Measurements from ENCODE around the gene EIF3B.
"Not testable (repeated sequence)": the region's sequence is repeated elsewhere in the genome, so short reads cannot be mapped to it uniquely, and the experiment has no call there.

Gene EIF3B

DNA sequence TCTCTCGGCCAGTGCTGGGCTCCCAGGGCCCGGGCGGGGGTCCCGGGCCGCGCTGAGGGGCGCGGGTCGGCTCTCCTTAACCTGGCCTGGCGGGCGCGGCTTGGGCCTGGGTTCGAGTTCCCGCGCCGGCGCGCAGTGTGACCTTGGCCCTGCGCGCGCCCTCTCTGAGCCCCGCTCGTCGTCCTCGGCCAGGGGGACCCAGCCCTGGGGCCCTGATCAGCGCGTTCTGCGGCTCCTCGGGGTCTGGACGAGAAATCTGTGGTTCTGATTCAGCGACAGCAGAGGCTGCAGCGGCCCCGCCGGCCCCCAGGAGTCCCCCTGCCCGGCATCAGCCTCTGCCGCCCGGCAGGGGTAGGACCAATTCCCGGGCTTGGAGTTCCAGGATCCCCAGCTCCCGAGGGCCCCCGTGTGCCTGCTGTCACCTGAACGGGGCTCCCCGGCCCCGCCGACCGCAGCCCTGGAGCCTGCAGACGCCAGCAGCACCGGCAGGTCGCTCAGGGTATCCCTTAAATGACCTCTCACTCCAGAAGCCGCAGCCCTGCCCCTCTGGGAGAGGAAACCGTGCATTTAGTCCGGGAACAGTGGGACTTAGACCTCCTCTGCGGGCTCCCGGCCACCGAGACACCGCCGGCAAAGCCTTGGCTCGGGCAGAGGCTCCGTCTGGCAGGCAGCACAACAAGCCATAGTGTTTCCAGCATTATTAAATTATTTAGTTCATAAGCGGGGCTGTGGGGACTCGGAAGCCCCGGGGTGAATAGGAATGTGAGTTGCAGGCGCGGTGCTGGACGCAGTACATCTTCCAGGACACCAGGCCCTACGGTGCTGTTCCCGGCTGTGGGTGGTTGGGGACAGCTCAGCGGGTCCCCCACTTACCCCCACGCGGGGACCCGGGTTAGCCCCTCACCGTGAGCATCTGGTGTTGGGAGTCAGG is 49.4 kb downstream of the EIF3B start:
- no peak for DNase-seq

DNA sequence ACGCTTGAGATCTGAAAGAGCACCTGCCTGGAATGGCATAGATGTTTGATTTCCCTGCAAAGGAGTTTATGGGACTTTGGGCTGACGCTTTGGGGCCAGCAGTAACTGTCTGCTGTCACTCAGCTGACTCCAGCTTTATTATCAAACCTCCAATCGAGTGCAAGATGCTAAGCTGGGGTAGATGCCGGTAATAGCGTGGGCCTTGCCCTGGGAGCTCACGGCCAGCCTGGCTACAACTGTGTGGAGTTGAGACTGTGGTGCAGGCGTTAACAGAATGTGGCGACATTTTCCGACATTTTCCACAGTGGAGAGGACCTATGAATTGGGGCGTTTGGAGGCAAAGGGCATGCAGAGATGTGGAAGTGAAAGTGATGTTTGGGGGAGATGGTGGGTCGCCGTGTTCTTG is 50.1 kb downstream of the EIF3B start:
- DNase-seq, result no peak

DNA sequence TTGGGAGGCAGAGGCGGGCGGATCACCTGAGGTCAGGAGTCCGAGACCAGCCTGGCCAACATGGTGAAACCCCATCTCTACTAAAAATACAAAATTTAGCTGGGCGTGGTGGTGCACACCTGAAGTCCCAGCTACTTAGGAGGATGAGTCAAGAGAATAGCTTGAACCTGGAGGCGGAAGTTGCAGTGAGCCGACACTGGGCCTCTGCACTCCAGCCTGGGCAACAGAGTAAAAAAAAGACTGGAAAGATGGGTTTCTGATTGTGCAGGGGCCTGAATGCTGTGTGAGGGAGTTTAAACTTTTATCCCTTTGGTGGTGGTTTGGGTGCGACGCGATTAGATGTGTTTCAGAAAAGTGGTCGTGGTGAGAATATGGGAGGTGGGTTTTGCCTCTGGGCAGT is 50.6 kb downstream of the EIF3B start:
- DNase-seq, result no peak

DNA sequence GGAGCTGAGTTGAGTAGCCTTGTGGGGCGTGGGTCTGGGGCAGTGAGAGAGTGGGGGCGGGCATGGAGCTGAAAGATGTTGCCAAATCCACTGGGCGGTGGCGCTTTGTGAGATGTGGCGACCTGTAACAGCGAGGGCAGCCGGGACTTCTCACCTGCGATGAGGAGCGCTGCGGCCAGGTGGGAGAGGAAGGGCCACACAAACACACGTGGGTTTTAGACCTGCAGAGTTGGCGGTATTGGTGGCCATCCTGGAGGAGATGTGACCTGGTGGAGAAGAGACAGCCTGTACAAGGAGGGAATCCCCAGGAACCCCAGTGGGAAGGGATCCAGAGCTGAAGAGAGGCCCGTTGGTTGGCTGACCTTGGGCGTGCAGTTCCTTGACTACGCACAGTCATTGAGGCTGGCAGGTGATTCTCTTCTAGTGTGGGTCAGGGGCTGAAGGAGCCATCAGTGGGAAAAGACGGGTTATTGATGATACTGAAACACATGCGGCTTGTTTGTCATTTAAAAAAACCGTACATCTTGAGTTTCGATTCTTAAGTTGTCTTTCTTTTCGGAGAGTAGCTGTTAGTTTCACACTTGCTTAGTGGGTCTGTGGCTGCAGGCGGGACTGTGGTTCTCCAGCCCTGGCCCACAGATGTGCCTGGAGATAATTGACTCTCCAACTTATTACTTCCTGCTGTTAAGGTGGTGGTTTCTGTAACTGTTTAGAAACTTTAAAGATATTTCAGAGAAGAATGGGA is 51.1 kb downstream of the EIF3B start:
- DNase-seq, result no peak

DNA sequence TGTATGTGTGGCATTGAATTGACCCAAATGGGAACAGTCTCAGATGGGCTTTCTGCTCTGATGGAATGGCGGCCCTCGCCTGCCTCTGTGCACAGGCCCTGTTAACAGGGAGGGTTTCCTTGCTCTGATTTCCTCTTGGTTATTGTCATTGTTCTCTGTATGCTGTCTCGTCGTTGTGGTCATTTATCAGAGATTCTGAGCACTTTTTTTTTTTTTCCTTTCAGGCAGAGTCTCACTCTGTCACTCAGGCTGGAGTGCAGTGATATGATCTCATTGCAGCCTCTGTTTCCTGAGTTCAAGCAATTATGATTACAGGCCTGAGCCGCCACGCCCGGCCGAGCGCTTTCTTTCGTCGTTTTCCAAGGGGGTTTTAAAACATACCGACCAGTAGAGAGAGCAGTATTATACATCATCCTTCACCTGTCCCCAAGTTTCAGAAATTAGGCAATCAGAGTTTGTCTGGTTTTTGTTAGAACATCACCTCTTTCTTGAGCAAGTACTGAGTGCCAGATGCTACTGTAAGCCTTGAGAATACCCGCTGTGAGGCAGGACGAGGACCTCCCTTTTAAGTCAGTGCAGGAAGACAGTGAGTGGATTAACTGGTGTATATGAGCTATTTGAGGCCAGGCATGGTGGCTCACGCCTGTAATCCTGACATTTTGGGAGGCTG is 55.3 kb downstream of the EIF3B start:
- no peak for DNase-seq

DNA sequence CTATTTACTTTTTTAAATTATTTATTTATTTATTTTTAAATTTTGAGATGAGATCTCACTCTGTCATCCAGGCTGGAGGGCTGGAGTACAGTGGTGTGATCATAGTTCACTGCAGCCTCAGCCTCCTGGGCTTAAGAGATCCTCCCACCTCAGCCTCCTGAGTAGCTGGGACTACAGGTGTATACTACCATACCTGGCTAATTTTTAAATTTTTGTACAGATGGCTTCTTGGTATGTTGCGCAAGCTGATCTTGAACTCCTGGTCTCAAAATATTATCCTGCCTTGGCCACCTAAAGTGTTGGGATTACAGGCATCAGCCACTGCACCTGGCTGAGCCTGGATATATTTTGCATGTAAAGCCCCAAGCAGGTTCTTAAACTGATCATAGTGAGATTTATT is 56.4 kb downstream of the EIF3B start:
- DNase-seq, result no peak

DNA sequence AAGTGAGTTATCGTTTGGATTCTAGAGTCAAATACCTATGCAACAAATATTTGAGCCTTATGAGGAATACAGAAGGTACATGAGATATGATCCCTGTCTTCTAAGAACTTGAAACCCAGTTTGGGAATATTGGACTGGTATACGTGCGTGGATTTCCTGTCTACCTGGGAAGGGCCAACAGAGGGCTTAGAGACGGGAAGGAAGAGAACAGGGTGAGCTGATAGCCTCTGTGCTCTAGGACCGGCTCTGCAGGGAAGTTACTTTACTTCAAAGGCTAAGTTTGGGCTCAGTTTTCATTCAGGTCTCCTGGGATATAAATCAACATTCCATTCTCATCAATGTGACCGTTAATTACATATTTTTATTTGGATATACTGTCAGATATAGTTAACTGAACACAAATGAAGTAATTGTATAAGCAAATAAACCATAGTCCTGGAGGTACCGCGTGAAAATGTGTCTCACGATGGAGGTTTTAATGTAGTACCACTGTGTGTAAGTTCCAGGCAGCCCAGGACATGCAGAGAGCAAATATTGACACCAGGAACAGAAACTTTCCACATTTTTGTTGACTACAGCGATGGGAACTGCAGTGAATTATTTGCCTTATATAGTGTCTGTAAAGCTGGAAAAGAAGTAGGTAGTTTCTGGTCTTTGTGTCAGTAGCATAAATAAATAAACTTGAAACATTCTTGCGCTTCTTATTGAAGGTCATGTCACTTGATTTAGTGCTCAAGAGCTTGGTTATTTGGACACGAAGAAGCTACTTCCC is 57.4 kb downstream of the EIF3B start:
- no peak for DNase-seq

DNA sequence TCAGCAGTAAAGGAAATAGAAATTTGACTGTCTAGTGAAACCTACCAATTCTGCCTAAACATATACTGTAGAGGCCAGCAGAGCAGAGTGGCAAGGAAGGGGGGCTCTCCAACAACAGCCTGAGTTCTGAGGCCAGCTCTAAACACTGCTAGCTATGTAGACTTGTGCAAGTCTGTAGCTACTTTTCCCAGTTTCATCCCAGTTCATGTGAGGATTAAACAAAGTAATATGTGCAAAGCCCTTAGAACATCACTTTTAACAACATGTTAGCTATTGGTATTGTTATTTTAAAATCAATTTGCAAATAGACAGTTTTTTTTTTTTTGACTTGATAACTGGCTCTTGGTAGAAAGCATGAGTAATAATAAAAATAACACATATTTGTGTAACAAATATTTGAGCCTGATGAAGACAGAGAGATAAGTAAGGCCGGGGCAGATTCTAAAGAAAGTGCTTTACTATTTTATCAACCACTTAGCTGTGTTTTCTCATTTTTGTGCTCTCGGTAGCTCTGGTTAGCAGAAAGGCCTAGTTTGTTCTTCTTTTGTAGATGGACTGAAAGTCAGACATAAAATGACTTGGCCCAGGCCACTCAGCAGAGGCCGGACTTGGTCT is 58.1 kb downstream of the EIF3B start:
- DNase-seq, result no peak

DNA sequence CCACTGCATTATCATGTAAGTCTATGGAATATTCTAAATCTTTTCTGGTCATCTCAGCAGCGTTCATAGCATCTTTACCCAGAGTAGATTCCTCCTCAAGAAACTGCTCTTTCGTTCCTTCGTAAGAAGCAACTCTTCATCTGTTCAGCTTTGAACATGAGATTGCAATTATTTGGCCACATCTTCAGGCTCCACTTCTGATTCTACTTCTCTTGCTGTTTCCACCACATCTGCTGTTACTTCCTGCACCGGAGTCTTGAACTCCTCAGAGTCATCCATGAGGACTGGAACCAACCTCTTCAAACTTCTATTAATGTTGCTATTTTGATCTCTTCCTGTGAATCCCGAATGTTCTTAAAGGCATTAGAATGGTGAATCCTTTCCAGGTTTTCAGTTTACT is 61.4 kb downstream of the EIF3B start:
- DNase-seq, result no peak

DNA sequence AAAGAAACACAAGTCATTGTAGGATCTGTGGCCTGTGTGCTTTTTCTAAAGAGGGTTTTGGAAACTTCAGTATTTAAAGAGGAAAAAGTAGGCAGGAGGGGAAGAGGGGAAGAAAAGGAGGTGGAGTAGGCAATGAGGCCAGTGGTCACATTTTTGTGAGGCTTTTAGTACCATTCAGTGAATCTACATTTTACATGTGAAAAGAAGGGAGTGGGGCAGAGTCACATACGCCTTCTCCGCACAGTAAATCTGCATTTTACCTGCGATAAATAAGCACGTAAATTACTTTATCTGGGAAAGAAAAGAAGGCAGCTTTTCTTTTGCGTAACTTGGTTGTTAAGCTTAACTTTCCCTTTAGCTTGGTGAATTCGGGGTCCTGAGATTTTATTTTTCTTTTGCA is 62.0 kb downstream of the EIF3B start:
- DNase-seq, result no peak

DNA sequence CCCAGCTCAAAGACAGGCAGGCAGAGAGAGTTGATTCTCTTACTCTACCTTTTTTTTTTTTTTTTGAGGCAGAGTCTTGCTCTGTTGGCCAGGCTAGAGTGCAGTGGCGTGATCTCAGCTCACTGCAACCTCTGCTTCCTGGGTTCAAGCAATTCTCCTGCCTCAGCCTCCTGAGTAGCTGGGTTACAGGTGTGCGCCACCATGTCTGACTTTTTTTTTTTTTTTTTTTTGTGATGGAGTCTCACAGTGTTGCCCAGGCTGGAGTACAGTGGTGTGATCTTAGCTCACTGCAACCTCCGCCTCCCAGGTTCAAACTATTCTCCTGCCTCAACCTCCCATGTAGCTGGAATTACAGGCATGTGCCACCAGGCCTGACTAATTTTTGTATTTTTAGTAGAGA is 62.6 kb downstream of the EIF3B start:
- not testable (repeated sequence) for DNase-seq

DNA sequence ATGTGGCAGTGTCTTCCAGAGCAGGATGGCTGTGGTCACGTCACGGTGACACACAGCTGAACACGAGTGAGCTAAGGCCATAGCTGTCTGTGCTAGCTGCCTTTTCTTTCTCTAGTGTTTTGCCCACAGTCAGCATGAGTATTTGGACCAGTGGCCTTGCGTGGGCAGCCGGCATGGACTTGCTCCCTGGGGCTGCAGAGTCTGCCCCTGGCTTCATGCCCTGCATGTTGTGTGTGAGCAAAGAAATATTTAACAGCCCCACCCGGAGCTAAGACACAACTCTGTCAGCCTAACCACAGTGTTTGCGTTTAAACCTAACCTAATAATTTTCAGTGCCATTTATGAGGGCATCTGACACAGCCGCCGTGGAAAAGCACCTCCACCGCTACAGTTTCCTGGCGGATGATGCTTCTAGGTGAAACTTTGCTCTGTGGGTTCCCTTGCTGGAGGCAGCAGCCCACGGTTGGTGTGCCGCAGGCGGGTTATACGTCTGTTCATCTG is 63.4 kb downstream of the EIF3B start:
- no peak for DNase-seq

DNA sequence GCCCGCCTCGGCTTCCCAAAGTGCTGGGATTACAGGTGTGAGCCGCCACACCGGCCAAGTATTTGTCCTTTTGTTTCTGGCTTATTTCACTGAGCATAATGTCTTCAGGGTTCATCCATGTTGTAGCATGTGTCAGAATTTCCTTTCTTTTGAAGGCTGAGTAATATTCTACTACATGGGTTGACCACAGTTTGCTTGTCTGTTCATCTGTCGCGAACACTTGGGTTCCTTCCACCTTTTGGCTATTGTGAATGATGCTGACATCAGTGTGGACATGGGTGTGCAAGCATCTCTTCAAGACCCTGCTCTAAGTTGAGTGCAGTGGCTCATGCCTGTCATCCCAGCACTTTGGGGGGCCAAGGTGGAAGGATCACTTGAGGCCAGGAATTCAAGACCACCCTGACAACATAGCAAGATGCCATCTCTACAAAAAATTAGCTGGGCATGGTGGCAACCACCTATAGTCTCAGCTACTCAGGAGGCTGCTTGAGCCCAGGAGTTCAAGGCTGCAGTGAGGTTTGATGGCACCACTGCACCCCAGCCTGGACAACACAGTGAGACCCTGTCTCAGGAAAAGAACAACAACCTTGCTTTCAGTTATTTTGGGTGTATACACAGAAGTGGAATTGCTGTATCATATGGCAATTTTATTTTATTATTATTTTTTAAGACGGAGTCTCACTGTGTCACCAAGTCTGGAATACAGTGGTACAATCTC is 65.7 kb downstream of the EIF3B start:
- no peak for DNase-seq

DNA sequence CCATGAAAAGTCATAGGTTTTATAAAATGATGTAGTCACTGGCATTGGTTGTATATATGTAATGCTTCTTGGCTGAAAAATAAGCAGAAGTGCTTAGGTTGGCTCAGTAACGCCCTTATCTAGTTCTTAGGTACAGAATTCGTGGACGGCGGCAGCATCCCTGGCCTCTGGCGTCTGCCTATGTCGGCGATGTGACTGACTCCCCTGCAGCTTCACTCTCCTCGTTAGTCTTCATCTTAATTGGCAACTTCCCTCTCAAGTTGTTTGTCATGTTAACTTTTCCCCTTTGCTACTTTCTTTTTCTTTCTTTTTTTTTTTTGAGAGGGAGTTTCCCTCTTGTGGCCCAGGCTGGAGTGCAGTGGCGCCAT is 67.3 kb downstream of the EIF3B start:
- no peak for DNase-seq

DNA sequence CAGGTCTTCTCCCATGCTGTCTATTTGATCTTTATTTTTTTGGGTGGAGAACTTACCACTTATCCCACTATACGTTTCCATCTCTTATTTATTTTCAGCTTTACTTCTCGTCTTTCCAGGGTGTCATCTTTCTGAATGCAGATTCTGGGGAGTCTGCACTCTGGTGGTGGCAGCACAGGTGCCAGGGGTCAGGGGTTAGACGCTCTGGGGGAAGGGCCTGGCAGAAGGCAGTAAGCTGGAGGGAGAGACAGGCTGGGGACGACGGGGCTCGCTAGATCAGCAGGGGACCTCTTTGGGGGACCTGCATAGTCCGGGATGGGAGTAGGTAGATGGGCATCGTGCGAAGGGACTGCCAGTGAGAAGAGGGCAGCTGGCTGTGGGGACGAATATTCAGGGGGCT is 71.1 kb downstream of the EIF3B start:
- DNase-seq, result no peak
